ENCODE results near the gene CSRNP3.

DNA sequence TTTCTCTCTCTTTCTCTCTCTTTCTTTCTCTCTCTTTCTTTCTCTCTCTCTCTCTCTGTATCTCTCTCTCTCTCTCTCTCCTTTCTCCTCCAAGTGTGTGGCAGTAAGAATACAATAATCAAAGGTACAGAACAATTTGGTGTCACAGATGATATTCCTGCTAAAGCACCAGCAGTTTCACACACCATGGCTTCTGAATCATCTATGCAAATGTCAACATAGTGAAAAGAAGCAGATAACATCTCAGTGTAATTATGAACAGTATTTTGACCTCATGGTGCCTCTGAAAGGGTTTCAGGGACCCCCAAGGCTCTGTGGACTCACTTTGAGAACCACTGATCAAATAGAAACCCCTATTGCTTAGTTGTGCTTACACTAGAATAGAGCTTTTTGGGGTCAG, 38.5 kb upstream of the CSRNP3 start:
- TF ChIP-seq FOXK2 (IDR thresholded peaks at IDR 0.05), result no peak
- TF ChIP-seq BHLHE40 (IDR thresholded peaks at IDR 0.05; ENCODE audit: borderline replicate concordance), result no peak
- TF ChIP-seq LEF1 (IDR thresholded peaks at IDR 0.05; ENCODE audit: borderline replicate concordance), result no peak
- no peak for TF ChIP-seq PKNOX1 (IDR thresholded peaks at IDR 0.05)
- no peak for TF ChIP-seq CTBP1 (IDR thresholded peaks at IDR 0.05; ENCODE audit: borderline replicate concordance)
- no peak for TF ChIP-seq FOXM1 (IDR thresholded peaks at IDR 0.05; ENCODE audit: borderline replicate concordance)
- no peak for TF ChIP-seq FOXA1 (IDR thresholded peaks at IDR 0.05)

All from HEK293T (cell line).